NB4 (cell line): ENCODE data around the gene DCHS2.

Experiments used
- DNase-seq: peaks from one replicate; pipeline ENCODE4 v3.0.0; 2010; ENCODE audit warnings: low read depth
- H3K4me3 ChIP-seq: one replicate; pipeline ENCODE4 v1.5.1; 2011; ENCODE audit warnings: mild to moderate bottlenecking, low read depth, low read length, moderate library complexity
- CTCF ChIP-seq: IDR thresholded peaks from one replicate; pipeline ENCODE4 v1.5.1; 2012; ENCODE audit warnings: low read depth, low read length
- MAX ChIP-seq: IDR thresholded peaks from 2 replicates; pipeline ENCODE4 v1.6.1; 2011; ENCODE audit warnings: low read depth, low read length
- MYC ChIP-seq: IDR thresholded peaks from 2 replicates; pipeline ENCODE4 v1.6.1; 2011; ENCODE audit warnings: low read depth, low read length
- POLR2A ChIP-seq: IDR thresholded peaks from 2 replicates; pipeline ENCODE4 v1.6.1; 2011; ENCODE audit warnings: mild to moderate bottlenecking; ENCODE audit not compliant: insufficient read length; ENCODE audit errors: extremely low read depth

The DCHS2 gene

GRCh38 chr4:154315741-154316140 is 175.9 kb downstream of the DCHS2 start:
- TF ChIP-seq MAX (no peak), MYC (no peak), CTCF (no peak), POLR2A (no peak)
- H3K4me3 ChIP-seq = no peak overlapping the region
- DNase-seq = no peak

GRCh38 chr4:154314248-154314647 is 177.4 kb downstream of the DCHS2 start:
- no peak overlapping the region for H3K4me3 ChIP-seq
- TF ChIP-seq CTCF (no peak), MAX (no peak), POLR2A (no peak), MYC (no peak)
- DNase-seq = no peak

- no peak for TF ChIP-seq MAX
- TF ChIP-seq MYC = no peak
- no peak for TF ChIP-seq CTCF
- TF ChIP-seq POLR2A = no peak
- H3K4me3 ChIP-seq = no peak overlapping the region
- DNase-seq = no peak
Measured at GRCh38 chr4:154313004-154313585, 178.5 kb downstream of the DCHS2 start.

GRCh38 chr4:154312246-154312645 is 179.4 kb downstream of the DCHS2 start:
- TF ChIP-seq POLR2A (no peak), MAX (no peak), CTCF (no peak), MYC (no peak)
- no peak overlapping the region for H3K4me3 ChIP-seq
- no peak for DNase-seq

- DNase-seq = no peak
- no peak overlapping the region for H3K4me3 ChIP-seq
- TF ChIP-seq POLR2A (no peak), MYC (no peak), MAX (no peak), CTCF (no peak)
Measured at GRCh38 chr4:154310578-154310977, 181.0 kb downstream of the DCHS2 start.

GRCh38 chr4:154308207-154308606 is 183.4 kb downstream of the DCHS2 start:
- TF ChIP-seq POLR2A (no peak), MYC (no peak), CTCF (no peak), MAX (no peak)
- no peak for DNase-seq
- H3K4me3 ChIP-seq = no peak overlapping the region
